Amniotic epithelial cell (primary cell): ENCODE measurements around the gene HMGB2.
A peak's percentile ranks its signal among the peaks of the same experiment; 100 is the strongest.

Experiments
- DNase-seq: peaks from one replicate; pipeline ENCODE4 v3.0.0-alpha.2; 2010; ENCODE audit warnings: low read depth

HMGB2 gene

GRCh38 chr4:173288296-173288695, 45.9 kb downstream of the HMGB2 start:
- DNase-seq, result peak; percentile 75

GRCh38 chr4:173287486-173287885, 46.7 kb downstream of the HMGB2 start:
- no peak for DNase-seq

GRCh38 chr4:173284463-173284862, 49.7 kb downstream of the HMGB2 start:
- no peak for DNase-seq

- DNase-seq, result no peak
Observed at GRCh38 chr4:173282626-173283025, 51.5 kb downstream of the HMGB2 start.

GRCh38 chr4:173282256-173282562, 51.9 kb downstream of the HMGB2 start:
- no peak for DNase-seq

- peak; percentile 26 for DNase-seq
Observed at GRCh38 chr4:173281406-173282255, 52.5 kb downstream of the HMGB2 start.
